ENCODE results near the gene TMEM202. TPM values are rescaled to one million over a fixed set of nuclear protein-coding genes. Genes with fewer than 3 reads are reported as not detected.

TMEM202 gene
- total and polyA plus RNA-seq, 2 experiments from 2014 or later = not detected

DNA sequence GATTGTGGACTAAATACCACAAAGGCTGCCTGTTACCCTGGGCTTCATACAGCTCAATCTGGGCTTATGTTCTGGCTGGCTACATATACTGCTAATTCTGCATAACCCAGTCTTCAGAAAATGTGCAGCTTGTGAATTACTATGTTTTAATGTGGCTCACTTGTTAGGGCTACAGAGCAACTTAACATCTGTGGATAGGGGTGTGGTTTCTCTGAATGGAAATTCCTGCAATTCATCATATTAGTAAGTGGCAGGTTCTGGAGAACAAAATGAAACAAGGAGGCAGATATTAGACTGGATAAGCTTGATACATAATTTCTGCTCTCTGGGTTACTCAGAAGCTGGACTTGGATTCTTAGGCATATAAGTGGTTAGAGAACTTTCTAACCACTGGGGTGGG lies 6.7 kb downstream of the TMEM202 start:
- no peak overlapping the region for H3K4me3 ChIP-seq
- Mint-ChIP-seq H3K4me1 (no peaks in the 10 kb centered on the region), H3K9me3 (no peaks in the 10 kb centered on the region), H3K4me3 (no peak overlapping the region), H3K27ac (no peak overlapping the region), H3K36me3 (ENCODE audit: low read depth) (no peaks in the 10 kb centered on the region), H3K27me3 (ENCODE audit: insufficient read depth, low read depth, poor library complexity) (no peaks in the 10 kb centered on the region)
- TF ChIP-seq EZH2 (IDR thresholded peaks at IDR 0.05; ENCODE audit: low read depth, unreplicated experiment) (no peak), ZNF114 (CRISPR knock-in tag; IDR thresholded peaks at IDR 0.05) (no peak), STAT1 (IDR thresholded peaks at IDR 0.05; ENCODE audit: unreplicated experiment) (no peak), ZNF331 (CRISPR knock-in tag; IDR thresholded peaks at IDR 0.05; ENCODE audit: low read depth) (no peak), CREB1 (CRISPR knock-in tag; IDR thresholded peaks at IDR 0.05; ENCODE audit: low read depth) (no peak), NANOG (IDR thresholded peaks at IDR 0.05; ENCODE audit: borderline replicate concordance) (no peak), POLR2AphosphoS5 (IDR thresholded peaks at IDR 0.05; ENCODE audit: low read depth) (no peak), EZH2phosphoT487 (IDR thresholded peaks at IDR 0.05; ENCODE audit: unreplicated experiment) (no peak), JUNB (IDR thresholded peaks at IDR 0.05; ENCODE audit: unreplicated experiment) (no peak)
- TF ChIP-seq, protein P1, sequence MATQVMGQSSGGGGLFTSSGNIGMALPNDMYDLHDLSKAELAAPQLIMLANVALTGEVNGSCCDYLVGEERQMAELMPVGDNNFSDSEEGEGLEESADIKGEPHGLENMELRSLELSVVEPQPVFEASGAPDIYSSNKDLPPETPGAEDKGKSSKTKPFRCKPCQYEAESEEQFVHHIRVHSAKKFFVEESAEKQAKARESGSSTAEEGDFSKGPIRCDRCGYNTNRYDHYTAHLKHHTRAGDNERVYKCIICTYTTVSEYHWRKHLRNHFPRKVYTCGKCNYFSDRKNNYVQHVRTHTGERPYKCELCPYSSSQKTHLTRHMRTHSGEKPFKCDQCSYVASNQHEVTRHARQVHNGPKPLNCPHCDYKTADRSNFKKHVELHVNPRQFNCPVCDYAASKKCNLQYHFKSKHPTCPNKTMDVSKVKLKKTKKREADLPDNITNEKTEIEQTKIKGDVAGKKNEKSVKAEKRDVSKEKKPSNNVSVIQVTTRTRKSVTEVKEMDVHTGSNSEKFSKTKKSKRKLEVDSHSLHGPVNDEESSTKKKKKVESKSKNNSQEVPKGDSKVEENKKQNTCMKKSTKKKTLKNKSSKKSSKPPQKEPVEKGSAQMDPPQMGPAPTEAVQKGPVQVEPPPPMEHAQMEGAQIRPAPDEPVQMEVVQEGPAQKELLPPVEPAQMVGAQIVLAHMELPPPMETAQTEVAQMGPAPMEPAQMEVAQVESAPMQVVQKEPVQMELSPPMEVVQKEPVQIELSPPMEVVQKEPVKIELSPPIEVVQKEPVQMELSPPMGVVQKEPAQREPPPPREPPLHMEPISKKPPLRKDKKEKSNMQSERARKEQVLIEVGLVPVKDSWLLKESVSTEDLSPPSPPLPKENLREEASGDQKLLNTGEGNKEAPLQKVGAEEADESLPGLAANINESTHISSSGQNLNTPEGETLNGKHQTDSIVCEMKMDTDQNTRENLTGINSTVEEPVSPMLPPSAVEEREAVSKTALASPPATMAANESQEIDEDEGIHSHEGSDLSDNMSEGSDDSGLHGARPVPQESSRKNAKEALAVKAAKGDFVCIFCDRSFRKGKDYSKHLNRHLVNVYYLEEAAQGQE (IDR thresholded peaks at IDR 0.05; ENCODE audit: unreplicated experiment) = no peak
- TF ChIP-seq, protein P2, sequence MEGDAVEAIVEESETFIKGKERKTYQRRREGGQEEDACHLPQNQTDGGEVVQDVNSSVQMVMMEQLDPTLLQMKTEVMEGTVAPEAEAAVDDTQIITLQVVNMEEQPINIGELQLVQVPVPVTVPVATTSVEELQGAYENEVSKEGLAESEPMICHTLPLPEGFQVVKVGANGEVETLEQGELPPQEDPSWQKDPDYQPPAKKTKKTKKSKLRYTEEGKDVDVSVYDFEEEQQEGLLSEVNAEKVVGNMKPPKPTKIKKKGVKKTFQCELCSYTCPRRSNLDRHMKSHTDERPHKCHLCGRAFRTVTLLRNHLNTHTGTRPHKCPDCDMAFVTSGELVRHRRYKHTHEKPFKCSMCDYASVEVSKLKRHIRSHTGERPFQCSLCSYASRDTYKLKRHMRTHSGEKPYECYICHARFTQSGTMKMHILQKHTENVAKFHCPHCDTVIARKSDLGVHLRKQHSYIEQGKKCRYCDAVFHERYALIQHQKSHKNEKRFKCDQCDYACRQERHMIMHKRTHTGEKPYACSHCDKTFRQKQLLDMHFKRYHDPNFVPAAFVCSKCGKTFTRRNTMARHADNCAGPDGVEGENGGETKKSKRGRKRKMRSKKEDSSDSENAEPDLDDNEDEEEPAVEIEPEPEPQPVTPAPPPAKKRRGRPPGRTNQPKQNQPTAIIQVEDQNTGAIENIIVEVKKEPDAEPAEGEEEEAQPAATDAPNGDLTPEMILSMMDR (conservative IDR thresholded peaks at IDR 0.05; ENCODE audit: low read depth in 2 of 2) = no peak
- TF ChIP-seq, protein P3, sequence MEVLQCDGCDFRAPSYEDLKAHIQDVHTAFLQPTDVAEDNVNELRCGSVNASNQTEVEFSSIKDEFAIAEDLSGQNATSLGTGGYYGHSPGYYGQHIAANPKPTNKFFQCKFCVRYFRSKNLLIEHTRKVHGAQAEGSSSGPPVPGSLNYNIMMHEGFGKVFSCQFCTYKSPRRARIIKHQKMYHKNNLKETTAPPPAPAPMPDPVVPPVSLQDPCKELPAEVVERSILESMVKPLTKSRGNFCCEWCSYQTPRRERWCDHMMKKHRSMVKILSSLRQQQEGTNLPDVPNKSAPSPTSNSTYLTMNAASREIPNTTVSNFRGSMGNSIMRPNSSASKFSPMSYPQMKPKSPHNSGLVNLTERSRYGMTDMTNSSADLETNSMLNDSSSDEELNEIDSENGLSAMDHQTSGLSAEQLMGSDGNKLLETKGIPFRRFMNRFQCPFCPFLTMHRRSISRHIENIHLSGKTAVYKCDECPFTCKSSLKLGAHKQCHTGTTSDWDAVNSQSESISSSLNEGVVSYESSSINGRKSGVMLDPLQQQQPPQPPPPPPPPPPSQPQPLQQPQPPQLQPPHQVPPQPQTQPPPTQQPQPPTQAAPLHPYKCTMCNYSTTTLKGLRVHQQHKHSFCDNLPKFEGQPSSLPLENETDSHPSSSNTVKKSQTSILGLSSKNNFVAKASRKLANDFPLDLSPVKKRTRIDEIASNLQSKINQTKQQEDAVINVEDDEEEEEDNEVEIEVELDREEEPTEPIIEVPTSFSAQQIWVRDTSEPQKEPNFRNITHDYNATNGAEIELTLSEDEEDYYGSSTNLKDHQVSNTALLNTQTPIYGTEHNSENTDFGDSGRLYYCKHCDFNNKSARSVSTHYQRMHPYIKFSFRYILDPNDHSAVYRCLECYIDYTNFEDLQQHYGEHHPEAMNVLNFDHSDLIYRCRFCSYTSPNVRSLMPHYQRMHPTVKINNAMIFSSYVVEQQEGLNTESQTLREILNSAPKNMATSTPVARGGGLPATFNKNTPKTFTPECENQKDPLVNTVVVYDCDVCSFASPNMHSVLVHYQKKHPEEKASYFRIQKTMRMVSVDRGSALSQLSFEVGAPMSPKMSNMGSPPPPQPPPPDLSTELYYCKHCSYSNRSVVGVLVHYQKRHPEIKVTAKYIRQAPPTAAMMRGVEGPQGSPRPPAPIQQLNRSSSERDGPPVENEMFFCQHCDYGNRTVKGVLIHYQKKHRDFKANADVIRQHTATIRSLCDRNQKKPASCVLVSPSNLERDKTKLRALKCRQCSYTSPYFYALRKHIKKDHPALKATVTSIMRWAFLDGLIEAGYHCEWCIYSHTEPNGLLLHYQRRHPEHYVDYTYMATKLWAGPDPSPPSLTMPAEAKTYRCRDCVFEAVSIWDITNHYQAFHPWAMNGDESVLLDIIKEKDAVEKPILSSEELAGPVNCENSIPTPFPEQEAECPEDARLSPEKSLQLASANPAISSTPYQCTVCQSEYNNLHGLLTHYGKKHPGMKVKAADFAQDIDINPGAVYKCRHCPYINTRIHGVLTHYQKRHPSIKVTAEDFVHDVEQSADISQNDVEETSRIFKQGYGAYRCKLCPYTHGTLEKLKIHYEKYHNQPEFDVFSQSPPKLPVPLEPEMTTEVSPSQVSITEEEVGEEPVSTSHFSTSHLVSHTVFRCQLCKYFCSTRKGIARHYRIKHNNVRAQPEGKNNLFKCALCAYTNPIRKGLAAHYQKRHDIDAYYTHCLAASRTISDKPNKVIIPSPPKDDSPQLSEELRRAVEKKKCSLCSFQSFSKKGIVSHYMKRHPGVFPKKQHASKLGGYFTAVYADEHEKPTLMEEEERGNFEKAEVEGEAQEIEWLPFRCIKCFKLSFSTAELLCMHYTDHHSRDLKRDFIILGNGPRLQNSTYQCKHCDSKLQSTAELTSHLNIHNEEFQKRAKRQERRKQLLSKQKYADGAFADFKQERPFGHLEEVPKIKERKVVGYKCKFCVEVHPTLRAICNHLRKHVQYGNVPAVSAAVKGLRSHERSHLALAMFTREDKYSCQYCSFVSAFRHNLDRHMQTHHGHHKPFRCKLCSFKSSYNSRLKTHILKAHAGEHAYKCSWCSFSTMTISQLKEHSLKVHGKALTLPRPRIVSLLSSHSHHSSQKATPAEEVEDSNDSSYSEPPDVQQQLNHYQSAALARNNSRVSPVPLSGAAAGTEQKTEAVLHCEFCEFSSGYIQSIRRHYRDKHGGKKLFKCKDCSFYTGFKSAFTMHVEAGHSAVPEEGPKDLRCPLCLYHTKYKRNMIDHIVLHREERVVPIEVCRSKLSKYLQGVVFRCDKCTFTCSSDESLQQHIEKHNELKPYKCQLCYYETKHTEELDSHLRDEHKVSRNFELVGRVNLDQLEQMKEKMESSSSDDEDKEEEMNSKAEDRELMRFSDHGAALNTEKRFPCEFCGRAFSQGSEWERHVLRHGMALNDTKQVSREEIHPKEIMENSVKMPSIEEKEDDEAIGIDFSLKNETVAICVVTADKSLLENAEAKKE (CRISPR knock-in tag; IDR thresholded peaks at IDR 0.05) = no peak
- TF ChIP-seq, protein P4, sequence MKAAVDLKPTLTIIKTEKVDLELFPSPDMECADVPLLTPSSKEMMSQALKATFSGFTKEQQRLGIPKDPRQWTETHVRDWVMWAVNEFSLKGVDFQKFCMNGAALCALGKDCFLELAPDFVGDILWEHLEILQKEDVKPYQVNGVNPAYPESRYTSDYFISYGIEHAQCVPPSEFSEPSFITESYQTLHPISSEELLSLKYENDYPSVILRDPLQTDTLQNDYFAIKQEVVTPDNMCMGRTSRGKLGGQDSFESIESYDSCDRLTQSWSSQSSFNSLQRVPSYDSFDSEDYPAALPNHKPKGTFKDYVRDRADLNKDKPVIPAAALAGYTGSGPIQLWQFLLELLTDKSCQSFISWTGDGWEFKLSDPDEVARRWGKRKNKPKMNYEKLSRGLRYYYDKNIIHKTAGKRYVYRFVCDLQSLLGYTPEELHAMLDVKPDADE (IDR thresholded peaks at IDR 0.05) = no peak
- H4K20me1 ChIP-seq (replicated peaks; ENCODE audit: insufficient read depth) = no peaks in the 10 kb centered on the region
- DNase-seq (ENCODE audit: low spot score) = no peak
- no peak for ATAC-seq
- no peak overlapping the region for H2AFZ ChIP-seq
- no peaks in the 10 kb centered on the region for H3F3A ChIP-seq (replicated peaks; ENCODE audit: low read depth)
- H3K9me2 ChIP-seq (ENCODE audit: insufficient read depth) = no peaks in the 10 kb centered on the region
- H3K4me1 ChIP-seq (ENCODE audit: insufficient read depth) = no peaks in the 10 kb centered on the region
- no peaks in the 10 kb centered on the region for H3K79me2 ChIP-seq (replicated peaks; ENCODE audit: insufficient read depth)
- H3K27me3 ChIP-seq (ENCODE audit: insufficient read depth) = peaks cover 19% of the 10 kb centered on the region
- no peak overlapping the region for H3K27ac ChIP-seq (ENCODE audit: low read depth)
- H3K4me2 ChIP-seq = no peak overlapping the region
- no peaks in the 10 kb centered on the region for H3K36me3 ChIP-seq (ENCODE audit: insufficient read depth)
